ENCODE measurements around the gene ST3GAL4. TPM values are rescaled to one million over a fixed set of nuclear protein-coding genes. Genes with fewer than 3 reads are reported as not detected.
"Not testable (repeated sequence)": the region's sequence is repeated elsewhere in the genome, so short reads cannot be mapped to it uniquely, and the experiment has no call there.

ST3GAL4 gene
- total RNA-seq, 1 donor from 2014 or later, result 73.1 TPM

- TF ChIP-seq CTCF (IDR thresholded peaks at IDR 0.05), result no peak
- Mint-ChIP-seq H3K4me3 (ENCODE audit: unreplicated experiment) (peak overlapping the region; percentile 28), H3K4me1 (ENCODE audit: unreplicated experiment) (peaks cover 77% of the 10 kb centered on the region), H3K27me3 (ENCODE audit: unreplicated experiment) (no peaks in the 10 kb centered on the region), H3K36me3 (ENCODE audit: unreplicated experiment) (peaks cover 3% of the 10 kb centered on the region), H3K9me3 (ENCODE audit: unreplicated experiment) (no peaks in the 10 kb centered on the region), H3K27ac (ENCODE audit: unreplicated experiment) (peak overlapping the region; percentile 61)
- no peak for DNase-seq (ENCODE audit: extremely low spot score, unreplicated experiment)
Observed at GRCh38 chr11:126362879-126363655, 7.6 kb downstream of the ST3GAL4 start.

GRCh38 chr11:126363706-126364248, 8.3 kb downstream of the ST3GAL4 start:
- DNase-seq (ENCODE audit: extremely low spot score, unreplicated experiment), result no peak
- no peak overlapping the region for H3K4me3 Mint-ChIP-seq (ENCODE audit: unreplicated experiment)
- H3K4me1 Mint-ChIP-seq (ENCODE audit: unreplicated experiment), result peaks cover 76% of the 10 kb centered on the region
- no peaks in the 10 kb centered on the region for H3K27me3 Mint-ChIP-seq (ENCODE audit: unreplicated experiment)
- H3K36me3 Mint-ChIP-seq (ENCODE audit: unreplicated experiment), result peaks cover 3% of the 10 kb centered on the region
- TF ChIP-seq CTCF (IDR thresholded peaks at IDR 0.05), result no peak
- H3K9me3 Mint-ChIP-seq (ENCODE audit: unreplicated experiment), result no peaks in the 10 kb centered on the region
- peak overlapping the region; percentile 64 for H3K27ac Mint-ChIP-seq (ENCODE audit: unreplicated experiment)

- DNase-seq (ENCODE audit: extremely low spot score, unreplicated experiment); H3K9me3 Mint-ChIP-seq (ENCODE audit: unreplicated experiment); H3K36me3 Mint-ChIP-seq (ENCODE audit: unreplicated experiment); H3K4me3 Mint-ChIP-seq (ENCODE audit: unreplicated experiment); H3K27ac Mint-ChIP-seq (ENCODE audit: unreplicated experiment); H3K27me3 Mint-ChIP-seq (ENCODE audit: unreplicated experiment): not testable (repeated sequence)
- peaks cover 73% of the 10 kb centered on the region for H3K4me1 Mint-ChIP-seq (ENCODE audit: unreplicated experiment)
Observed at GRCh38 chr11:126364735-126365134, 9.2 kb downstream of the ST3GAL4 start.

- DNase-seq (ENCODE audit: extremely low spot score, unreplicated experiment); H3K27ac Mint-ChIP-seq (ENCODE audit: unreplicated experiment); H3K4me3 Mint-ChIP-seq (ENCODE audit: unreplicated experiment); H3K9me3 Mint-ChIP-seq (ENCODE audit: unreplicated experiment); H3K36me3 Mint-ChIP-seq (ENCODE audit: unreplicated experiment); H3K27me3 Mint-ChIP-seq (ENCODE audit: unreplicated experiment): not testable (repeated sequence)
- peaks cover 72% of the 10 kb centered on the region for H3K4me1 Mint-ChIP-seq (ENCODE audit: unreplicated experiment)
Observed at GRCh38 chr11:126365508-126365907, 10.0 kb downstream of the ST3GAL4 start.

- Mint-ChIP-seq H3K4me1 (ENCODE audit: unreplicated experiment) (peaks cover 67% of the 10 kb centered on the region), H3K27ac (ENCODE audit: unreplicated experiment) (peak overlapping the region; percentile 63), H3K9me3 (ENCODE audit: unreplicated experiment) (no peaks in the 10 kb centered on the region), H3K27me3 (ENCODE audit: unreplicated experiment) (no peaks in the 10 kb centered on the region), H3K36me3 (ENCODE audit: unreplicated experiment) (peaks cover 3% of the 10 kb centered on the region), H3K4me3 (ENCODE audit: unreplicated experiment) (no peak overlapping the region)
- no peak for DNase-seq (ENCODE audit: extremely low spot score, unreplicated experiment)
- TF ChIP-seq CTCF (IDR thresholded peaks at IDR 0.05), result no peak
Observed at GRCh38 chr11:126366064-126366822, 10.8 kb downstream of the ST3GAL4 start.

- Mint-ChIP-seq H3K4me1 (ENCODE audit: unreplicated experiment) (peaks cover 70% of the 10 kb centered on the region), H3K27ac (ENCODE audit: unreplicated experiment) (peak overlapping the region; percentile 63)
- H3K9me3 Mint-ChIP-seq (ENCODE audit: unreplicated experiment); H3K4me3 Mint-ChIP-seq (ENCODE audit: unreplicated experiment); H3K36me3 Mint-ChIP-seq (ENCODE audit: unreplicated experiment); H3K27me3 Mint-ChIP-seq (ENCODE audit: unreplicated experiment); DNase-seq (ENCODE audit: extremely low spot score, unreplicated experiment): not testable (repeated sequence)
Observed at GRCh38 chr11:126366823-126367654, 11.6 kb downstream of the ST3GAL4 start.

GRCh38 chr11:126367806-126368205, 12.3 kb downstream of the ST3GAL4 start:
- DNase-seq (ENCODE audit: extremely low spot score, unreplicated experiment); H3K27ac Mint-ChIP-seq (ENCODE audit: unreplicated experiment); H3K9me3 Mint-ChIP-seq (ENCODE audit: unreplicated experiment); H3K27me3 Mint-ChIP-seq (ENCODE audit: unreplicated experiment); H3K36me3 Mint-ChIP-seq (ENCODE audit: unreplicated experiment); H3K4me3 Mint-ChIP-seq (ENCODE audit: unreplicated experiment): not testable (repeated sequence)
- peaks cover 69% of the 10 kb centered on the region for H3K4me1 Mint-ChIP-seq (ENCODE audit: unreplicated experiment)

- peak overlapping the region; percentile 23 for H3K27ac Mint-ChIP-seq (ENCODE audit: unreplicated experiment)
- H3K4me1 Mint-ChIP-seq (ENCODE audit: unreplicated experiment), result peaks cover 69% of the 10 kb centered on the region
- not testable (repeated sequence) for H3K9me3 Mint-ChIP-seq (ENCODE audit: unreplicated experiment); DNase-seq (ENCODE audit: extremely low spot score, unreplicated experiment); H3K27me3 Mint-ChIP-seq (ENCODE audit: unreplicated experiment); H3K36me3 Mint-ChIP-seq (ENCODE audit: unreplicated experiment); H3K4me3 Mint-ChIP-seq (ENCODE audit: unreplicated experiment)
Observed at GRCh38 chr11:126368336-126369119, 13.0 kb downstream of the ST3GAL4 start.
